Pons (tissue), 1 donor: Measurements from ENCODE around the gene PPP1R16B.

Experiments used
- DNase-seq: peaks from one replicate; pipeline ENCODE4 v3.0.0-alpha.2; 2016; ENCODE audit warnings: low spot score

Gene PPP1R16B

GRCh38 chr20:38896009-38896594 is 90.6 kb downstream of the PPP1R16B start:
- no peak for DNase-seq

- no peak for DNase-seq
Observed at GRCh38 chr20:38897267-38897666, 91.8 kb downstream of the PPP1R16B start.

GRCh38 chr20:38900606-38901005 is 95.1 kb downstream of the PPP1R16B start:
- DNase-seq, result no peak

- no peak for DNase-seq
Observed at GRCh38 chr20:38902601-38903000, 97.1 kb downstream of the PPP1R16B start.

- DNase-seq, result no peak
Observed at GRCh38 chr20:38903335-38903734, 97.8 kb downstream of the PPP1R16B start.

GRCh38 chr20:38905375-38905774 is 99.9 kb downstream of the PPP1R16B start:
- DNase-seq, result no peak

- no peak for DNase-seq
Observed at GRCh38 chr20:38907918-38908677, 102.6 kb downstream of the PPP1R16B start.

- DNase-seq, result no peak
Observed at GRCh38 chr20:38915355-38915754, 109.9 kb downstream of the PPP1R16B start.

- DNase-seq, result no peak
Observed at GRCh38 chr20:38917657-38918056, 112.2 kb downstream of the PPP1R16B start.

- DNase-seq, result no peak
Observed at GRCh38 chr20:38918172-38918571, 112.7 kb downstream of the PPP1R16B start.

- no peak for DNase-seq
Observed at GRCh38 chr20:38919683-38920082, 114.2 kb downstream of the PPP1R16B start.

- no peak for DNase-seq
Observed at GRCh38 chr20:38920411-38920810, 114.9 kb downstream of the PPP1R16B start.

GRCh38 chr20:38920851-38921250 is 115.4 kb downstream of the PPP1R16B start:
- no peak for DNase-seq

GRCh38 chr20:38924718-38925117 is 119.2 kb downstream of the PPP1R16B start:
- no peak for DNase-seq

- DNase-seq, result peak; percentile 98
Observed at GRCh38 chr20:38926142-38926933, 120.8 kb downstream of the PPP1R16B start, which contains the start of gene FAM83D. TSS of gene FAM83D (plus strand) at chr20:38926417. CDS start at chr20:38926443, 26 bp downstream.

GRCh38 chr20:38926934-38927616 is 121.6 kb downstream of the PPP1R16B start:
- DNase-seq, result no peak

GRCh38 chr20:38927902-38928578 is 122.5 kb downstream of the PPP1R16B start:
- no peak for DNase-seq

- DNase-seq, result no peak
Observed at GRCh38 chr20:38930242-38930569, 124.7 kb downstream of the PPP1R16B start.

- DNase-seq, result no peak
Observed at GRCh38 chr20:38931984-38932383, 126.5 kb downstream of the PPP1R16B start.

- no peak for DNase-seq
Observed at GRCh38 chr20:38932457-38933120, 127.1 kb downstream of the PPP1R16B start.

- DNase-seq, result no peak
Observed at GRCh38 chr20:38934530-38934929, 129.0 kb downstream of the PPP1R16B start.
